SHP77 treated with DMSO at 0.1 percent for 48 hours (cell line): Measurements from ENCODE around the gene SH2D6.
A peak's percentile ranks its signal among the peaks of the same experiment; 100 is the strongest.
"Not testable (repeated sequence)": the region's sequence is repeated elsewhere in the genome, so short reads cannot be mapped to it uniquely, and the experiment has no call there.

Experiments used
- DNase-seq: peaks from one replicate; lab custom pipeline; 2025; lab: John Stamatoyannopoulos, UW

Gene SH2D6

GRCh38 chr2:85422072-85422457 lies 3.6 kb downstream of the SH2D6 start:
- no peak for DNase-seq

- no peak for DNase-seq
Measured at GRCh38 chr2:85423525-85423924, 5.0 kb downstream of the SH2D6 start.

DNA sequence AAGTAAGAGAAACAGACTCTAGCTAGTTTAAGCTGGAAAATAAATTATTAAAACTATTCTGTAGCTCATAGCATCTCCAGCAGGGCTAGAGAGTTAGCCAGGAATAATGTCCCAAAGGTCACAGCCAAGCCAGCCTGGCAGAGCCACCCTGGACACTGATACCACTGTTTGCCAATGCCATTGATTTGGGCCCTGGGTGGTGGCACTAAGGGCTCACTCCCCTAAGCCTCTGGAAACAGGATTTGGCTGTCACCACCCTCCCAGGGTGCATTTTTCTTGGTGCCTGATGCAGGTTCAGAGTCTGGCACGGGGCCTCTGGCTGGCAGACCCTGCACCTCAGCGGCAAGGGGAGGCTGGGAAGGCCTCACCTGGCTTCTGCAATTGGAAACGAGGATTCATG lies 7.1 kb downstream of the SH2D6 start:
- no peak for DNase-seq

DNA sequence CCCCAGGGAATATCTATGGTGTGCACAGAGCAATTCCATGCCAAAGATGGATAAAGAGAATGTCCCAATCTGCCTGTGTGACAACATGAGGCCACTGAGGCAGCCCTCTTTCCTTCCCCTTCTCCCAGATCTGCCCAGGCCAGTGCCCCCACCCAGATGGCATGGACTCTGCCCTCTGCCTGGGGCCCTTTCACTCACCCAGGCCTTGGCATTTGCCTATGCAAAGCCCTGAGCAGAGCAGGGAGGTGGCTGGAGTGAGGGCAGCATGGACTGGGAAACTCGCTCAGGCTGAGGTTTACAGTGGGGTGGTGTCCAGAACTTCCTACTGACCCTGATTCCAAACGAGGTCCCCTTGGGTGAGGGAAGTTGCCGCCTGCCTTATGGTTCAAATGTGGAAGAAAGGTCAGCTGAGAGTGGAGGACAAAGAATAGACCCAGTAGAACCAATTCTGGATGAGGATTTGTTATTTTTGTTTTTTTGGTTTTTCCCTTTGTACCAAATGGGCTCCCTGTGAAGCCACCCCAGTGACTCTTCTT lies 8.9 kb downstream of the SH2D6 start:
- DNase-seq, result no peak

GRCh38 chr2:85428343-85428881 lies 9.9 kb downstream of the SH2D6 start:
- DNase-seq, result no peak

DNA sequence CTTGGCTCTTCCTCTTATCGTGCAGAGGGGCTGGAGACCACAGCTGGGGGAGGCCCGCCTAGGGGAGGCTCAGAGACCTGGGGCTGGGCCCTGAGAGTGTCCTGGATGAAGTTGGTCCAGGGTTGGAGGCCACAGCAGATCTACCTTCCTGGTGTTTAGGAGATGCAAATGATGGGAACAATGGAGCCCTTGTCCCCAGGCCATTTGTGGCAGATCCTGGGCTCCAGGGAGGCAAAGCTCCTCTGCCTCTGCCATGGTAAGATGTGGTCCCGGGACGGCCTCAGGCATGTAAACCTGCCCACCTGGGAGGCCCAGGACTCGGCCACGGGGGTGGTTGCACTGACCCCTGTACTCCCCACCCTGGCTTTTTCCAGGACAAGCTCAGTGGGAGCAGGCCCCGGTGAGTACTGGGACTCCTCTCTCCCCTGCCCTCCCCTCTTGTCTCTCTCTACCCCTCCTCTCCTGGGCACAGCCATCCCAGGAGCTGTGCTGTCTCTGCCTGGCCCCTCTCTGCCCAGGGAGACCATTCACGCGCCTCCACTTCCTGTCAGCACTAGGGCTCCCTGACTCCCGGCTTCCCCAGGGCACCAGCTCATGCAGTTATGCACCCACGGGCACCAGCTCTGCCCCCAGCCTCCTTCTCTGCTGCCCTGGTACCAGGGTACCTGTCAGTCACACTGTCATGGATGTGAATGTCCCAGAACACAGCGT lies 10.9 kb downstream of the SH2D6 start:
- DNase-seq, result no peak

DNA sequence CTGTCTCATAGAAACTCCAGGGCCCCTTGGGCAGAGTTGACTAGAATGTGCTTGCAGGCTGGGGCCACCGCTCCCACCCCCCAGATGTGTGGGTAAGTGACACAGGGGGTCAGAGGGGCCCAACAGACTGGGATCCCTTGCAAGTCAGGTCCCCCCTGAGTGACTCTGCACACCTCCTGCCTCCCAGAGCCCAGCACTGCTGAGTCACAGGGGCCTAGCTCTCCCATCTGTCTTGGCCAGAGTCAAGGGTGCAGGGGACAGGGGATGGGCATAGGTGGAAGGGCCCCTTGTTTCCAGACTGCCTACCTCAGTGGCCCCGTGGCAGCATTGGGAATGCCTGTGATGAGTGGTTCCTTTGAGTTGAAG lies 11.4 kb downstream of the SH2D6 start:
- DNase-seq, result no peak

GRCh38 chr2:85430752-85431569 lies 12.4 kb downstream of the SH2D6 start:
- no peak for DNase-seq

- no peak for DNase-seq
Measured at GRCh38 chr2:85431570-85432205, 13.2 kb downstream of the SH2D6 start.

- DNase-seq, result peak; percentile 89
Measured at GRCh38 chr2:85433511-85434089, 15.1 kb downstream of the SH2D6 start.

DNA sequence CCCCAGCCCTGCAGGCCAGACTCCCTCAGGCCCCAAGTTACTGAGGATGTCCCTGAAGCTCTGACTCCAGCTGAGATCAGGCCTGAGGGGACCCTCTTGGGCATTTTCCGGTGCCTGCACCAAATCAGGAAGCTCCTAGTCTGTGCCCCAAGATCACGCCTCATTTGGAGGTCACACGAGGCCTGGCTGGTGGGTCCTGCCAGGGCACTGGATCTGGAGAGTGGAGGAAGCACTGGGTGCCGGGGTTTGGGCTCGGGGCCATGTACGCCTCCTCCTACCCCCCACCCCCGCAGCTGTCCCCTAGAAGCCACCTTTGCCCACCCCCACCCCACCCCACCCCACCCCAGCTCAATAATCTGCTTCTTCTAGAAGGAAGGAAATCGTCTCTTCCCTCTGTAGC lies 16.2 kb downstream of the SH2D6 start:
- no peak for DNase-seq

GRCh38 chr2:85435220-85435958 lies 16.9 kb downstream of the SH2D6 start:
- no peak for DNase-seq

- no peak for DNase-seq
Measured at GRCh38 chr2:85435981-85436835, 17.7 kb downstream of the SH2D6 start.

DNA sequence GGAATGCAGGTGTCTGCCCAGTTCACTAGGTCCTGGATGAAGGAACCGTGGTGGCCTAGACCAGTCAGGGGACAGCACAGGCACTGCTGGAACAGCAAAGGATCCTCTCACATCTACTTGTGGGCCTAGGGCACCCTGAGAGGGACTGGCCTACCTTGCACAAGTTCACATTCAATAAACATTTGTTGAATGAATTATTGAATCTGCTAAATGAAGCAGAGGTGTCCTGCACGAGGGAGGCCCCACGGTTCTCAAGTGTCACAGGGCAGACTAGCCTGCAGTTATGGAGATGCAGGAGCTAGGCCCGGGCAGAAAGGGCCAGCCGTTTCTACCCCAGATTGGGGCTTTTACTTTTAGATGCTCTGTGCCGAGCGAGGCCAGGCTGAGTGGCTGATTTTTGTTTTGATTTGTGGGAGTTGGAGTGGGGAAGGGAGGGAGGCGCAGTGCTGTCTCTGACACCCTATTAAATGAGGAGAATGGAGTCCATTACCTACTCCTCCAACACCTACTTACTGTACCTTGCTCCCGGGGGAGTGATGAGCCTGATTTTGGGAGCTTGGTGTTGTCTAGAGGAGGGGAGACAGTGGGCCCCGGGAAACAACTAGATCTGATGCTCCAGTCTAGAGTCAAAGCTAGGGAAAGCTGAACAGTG lies 18.4 kb downstream of the SH2D6 start:
- DNase-seq, result no peak

DNA sequence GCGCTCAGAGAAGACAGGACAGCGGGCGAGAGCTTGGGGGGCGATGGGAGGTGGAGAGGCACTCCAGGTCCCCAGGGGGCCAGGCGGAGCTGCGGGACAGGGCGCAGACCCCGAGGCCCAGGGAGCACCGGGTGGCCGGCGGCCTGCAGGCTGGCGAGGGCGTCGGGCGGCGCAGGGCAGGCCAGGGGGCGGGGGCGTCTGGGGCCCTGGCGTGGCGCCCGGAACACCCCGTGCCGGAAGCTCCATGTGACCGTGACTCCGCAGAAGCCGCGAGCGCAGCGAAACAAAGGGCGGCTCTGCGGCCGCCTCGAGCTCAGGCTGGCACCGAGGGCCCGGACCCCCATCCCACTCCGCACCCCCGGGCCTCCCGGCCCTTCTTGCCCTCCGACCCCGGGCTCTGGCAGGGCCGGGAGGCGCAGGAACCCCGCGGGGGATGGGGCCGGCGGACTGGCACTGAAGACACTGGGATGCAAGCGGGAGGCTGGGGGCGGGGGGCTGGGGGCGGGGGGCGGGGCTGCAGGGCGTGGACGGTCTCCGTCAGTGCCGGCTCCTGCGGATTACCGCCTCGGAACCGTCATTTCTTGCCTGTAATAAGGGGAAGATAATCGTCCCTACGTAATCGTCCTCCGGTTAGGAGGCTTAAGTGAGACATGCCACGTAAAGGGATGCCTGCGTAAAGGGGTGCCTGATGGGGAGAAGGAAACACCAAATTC lies 19.1 kb downstream of the SH2D6 start:
- peak; percentile 49 for DNase-seq

- peak; percentile 41 for DNase-seq
Measured at GRCh38 chr2:85438201-85439024, 19.9 kb downstream of the SH2D6 start.

DNA sequence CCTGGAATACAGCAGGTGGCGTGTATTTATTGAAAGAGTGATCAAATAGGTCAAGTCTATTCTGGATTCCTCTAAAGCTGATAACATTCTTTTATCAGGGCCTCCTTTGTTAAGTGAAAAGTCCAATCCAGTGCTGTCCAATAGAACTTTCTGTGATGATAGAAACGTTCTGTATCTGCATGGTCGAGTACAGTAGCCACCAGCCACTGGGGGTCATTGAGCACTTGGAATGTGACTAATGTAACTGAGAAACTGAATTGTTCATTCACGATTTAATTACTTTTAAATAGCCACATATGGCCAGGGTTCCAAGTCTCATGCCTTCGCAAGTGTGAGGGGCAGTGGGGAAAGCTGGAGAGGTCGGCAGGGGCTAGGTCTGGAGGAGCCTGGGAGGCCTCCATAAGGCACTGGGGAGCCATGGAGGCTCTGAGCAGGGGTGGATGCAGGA lies 20.5 kb downstream of the SH2D6 start:
- no peak for DNase-seq

DNA sequence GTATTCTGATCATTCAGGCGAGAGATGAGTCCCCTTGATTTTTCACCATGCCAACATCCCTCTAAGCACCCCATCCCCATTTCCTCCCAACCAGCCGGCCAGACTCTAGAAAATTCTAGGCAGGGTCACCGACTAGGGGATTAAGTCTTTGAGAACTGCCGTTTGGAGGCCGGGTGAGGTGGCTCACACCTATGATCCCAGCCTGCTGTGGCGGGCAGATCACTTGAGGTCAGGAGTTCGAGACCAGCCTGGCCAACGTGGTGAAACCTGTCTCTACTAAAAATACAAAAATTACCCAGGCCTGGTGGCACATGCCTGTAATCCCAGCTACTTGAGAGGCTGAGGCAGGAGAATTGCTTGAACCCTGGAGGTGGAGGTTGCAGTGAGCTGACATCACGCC lies 21.1 kb downstream of the SH2D6 start:
- not testable (repeated sequence) for DNase-seq
